Testis (tissue), 2 donors: ENCODE measurements around the gene PDS5A.

Experiments used
- POLR2A ChIP-seq: fragments of 450-650 bp; IDR thresholded peaks from one replicate; pipeline ENCODE4 v1.6.1; 2017; ENCODE audit warnings: antibody characterized with exemption, mild to moderate bottlenecking, moderate library complexity
- TF ChIP-seq, protein P1 (sequence below), 3 experiments: fragments of 450-650 bp in 2 of 3; fragments of 200-600 bp in 1 of 3; sonication (generic) in 1 of 3; IDR thresholded peaks; one replicate each; pipeline ENCODE4 v1.5.1; 2016 to 2019; ENCODE audit warnings: antibody characterized with exemption in 3 of 3, mild to moderate bottlenecking in 2 of 3, moderate library complexity in 1 of 3

DNA sequence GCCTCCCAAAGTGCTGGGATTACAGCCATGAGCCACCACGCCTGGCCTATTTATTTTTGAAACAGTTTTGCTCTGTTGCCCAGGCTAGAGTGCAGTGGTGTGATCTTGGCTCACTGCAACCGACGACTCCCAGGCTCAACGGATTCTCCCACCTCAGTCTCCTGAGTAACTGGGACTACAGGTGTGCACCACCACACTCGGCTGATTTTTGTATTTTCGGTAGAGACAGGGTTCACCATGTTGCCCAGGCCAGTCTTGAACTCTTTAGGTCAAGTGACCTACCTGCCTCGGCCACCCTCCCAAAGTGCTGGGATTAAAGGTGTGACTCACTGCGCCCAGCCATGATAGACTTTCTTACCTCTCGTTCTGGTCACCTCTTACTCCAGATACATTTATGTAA is 155.8 kb downstream of the PDS5A start:
- TF ChIP-seq, protein P1, sequence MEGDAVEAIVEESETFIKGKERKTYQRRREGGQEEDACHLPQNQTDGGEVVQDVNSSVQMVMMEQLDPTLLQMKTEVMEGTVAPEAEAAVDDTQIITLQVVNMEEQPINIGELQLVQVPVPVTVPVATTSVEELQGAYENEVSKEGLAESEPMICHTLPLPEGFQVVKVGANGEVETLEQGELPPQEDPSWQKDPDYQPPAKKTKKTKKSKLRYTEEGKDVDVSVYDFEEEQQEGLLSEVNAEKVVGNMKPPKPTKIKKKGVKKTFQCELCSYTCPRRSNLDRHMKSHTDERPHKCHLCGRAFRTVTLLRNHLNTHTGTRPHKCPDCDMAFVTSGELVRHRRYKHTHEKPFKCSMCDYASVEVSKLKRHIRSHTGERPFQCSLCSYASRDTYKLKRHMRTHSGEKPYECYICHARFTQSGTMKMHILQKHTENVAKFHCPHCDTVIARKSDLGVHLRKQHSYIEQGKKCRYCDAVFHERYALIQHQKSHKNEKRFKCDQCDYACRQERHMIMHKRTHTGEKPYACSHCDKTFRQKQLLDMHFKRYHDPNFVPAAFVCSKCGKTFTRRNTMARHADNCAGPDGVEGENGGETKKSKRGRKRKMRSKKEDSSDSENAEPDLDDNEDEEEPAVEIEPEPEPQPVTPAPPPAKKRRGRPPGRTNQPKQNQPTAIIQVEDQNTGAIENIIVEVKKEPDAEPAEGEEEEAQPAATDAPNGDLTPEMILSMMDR (IDR thresholded peaks at IDR 0.05), result no peak
- TF ChIP-seq POLR2A, result no peak
